HepG2 (cell line): ENCODE results near the gene MBNL3. TPM values are rescaled to one million over a fixed set of nuclear protein-coding genes. Genes with fewer than 3 reads are reported as not detected.

ENCODE experiments used
- CEBPG ChIP-seq: IDR thresholded peaks from 2 replicates; pipeline ENCODE4 v1.6.1; 2016
- CEBPZ ChIP-seq: IDR thresholded peaks from 2 replicates; pipeline ENCODE4 v1.6.1; 2012; ENCODE audit warnings: low read length, improper control_type of control experiment
- HDAC6 ChIP-seq: fragments of 200-600 bp; sonication (generic); IDR thresholded peaks from 2 replicates; pipeline ENCODE4 v1.7.0; 2017; ENCODE audit warnings: mild to moderate bottlenecking, antibody characterized with exemption, low read length, low read depth
- HNF4G ChIP-seq, 2 experiments: sonication (generic) in 1 of 2; formaldehyde crosslinking in 1 of 2; IDR thresholded peaks; 2 replicates each; pipeline versions ENCODE4 v1.4.0 to v1.6.1; 2011 to 2020; ENCODE audit warnings: borderline replicate concordance in 2 of 2, low read depth in 2 of 2, mild to moderate bottlenecking in 2 of 2, low read length in 1 of 2, missing genetic modification reagents in 1 of 2, moderate library complexity in 1 of 2
- IRF2 ChIP-seq: IDR thresholded peaks from 2 replicates; pipeline ENCODE4 v1.6.1; 2018; ENCODE audit warnings: missing genetic modification reagents, missing compliant biosample characterization
- KLF15 ChIP-seq: sonication (generic); formaldehyde crosslinking; IDR thresholded peaks from 2 replicates; pipeline ENCODE4 v1.8.1; 2023; ENCODE audit warnings: borderline replicate concordance, mild to moderate bottlenecking, inconsistent platforms, missing genetic modification reagents, mixed read lengths
- KMT2A ChIP-seq: sonication (generic); formaldehyde crosslinking; IDR thresholded peaks from 2 replicates; pipeline ENCODE4 v1.4.0; 2020; ENCODE audit warnings: missing genetic modification reagents
- MAZ ChIP-seq, 2 experiments: sonication (generic) in 1 of 2; formaldehyde crosslinking in 1 of 2; IDR thresholded peaks; 2 replicates each; pipeline versions ENCODE4 v1.5.0 to v1.6.1; 2012 to 2020; ENCODE audit warnings: low read depth in 2 of 2, mild to moderate bottlenecking in 2 of 2, borderline replicate concordance in 1 of 2, improper control_type of control experiment in 1 of 2, low read length in 1 of 2, missing genetic modification reagents in 1 of 2, moderate library complexity in 1 of 2
- MLLT10 ChIP-seq: sonication (generic); formaldehyde crosslinking; IDR thresholded peaks from 2 replicates; pipeline ENCODE4 v1.4.0; 2020; ENCODE audit warnings: missing genetic modification reagents
- MTERF4 ChIP-seq: sonication (generic); formaldehyde crosslinking; IDR thresholded peaks from 2 replicates; pipeline ENCODE4 v1.8.0; 2023; ENCODE audit warnings: mild to moderate bottlenecking, missing genetic modification reagents
- NBN ChIP-seq: fragments of 450-650 bp; conservative IDR thresholded peaks from 2 replicates; pipeline ENCODE4 v1.6.1; 2017
- NR2F6 ChIP-seq, 2 experiments: IDR thresholded peaks; 2 replicates each; pipeline ENCODE4 v1.6.1; 2016; ENCODE audit warnings: antibody characterized with exemption in 1 of 2, mild to moderate bottlenecking in 1 of 2
- PCBP1 ChIP-seq: fragments of 200-400 bp; formaldehyde crosslinking; IDR thresholded peaks from 2 replicates; pipeline ENCODE4 v1.6.1; 2017; ENCODE audit warnings: mild to moderate bottlenecking, low read depth, low read length, borderline replicate concordance
- POLR2AphosphoS5 ChIP-seq: IDR thresholded peaks from 2 replicates; pipeline ENCODE4 v1.6.1; 2012; ENCODE audit warnings: low read depth, low read length
- XRCC5 ChIP-seq: fragments of 200-400 bp; formaldehyde crosslinking; optimal IDR thresholded peaks from 2 replicates; pipeline ENCODE3; 2017; ENCODE audit warnings: mild to moderate bottlenecking, low read length
- ZBTB42 ChIP-seq: sonication (generic); formaldehyde crosslinking; IDR thresholded peaks from 2 replicates; pipeline ENCODE4 v1.5.0; 2020; ENCODE audit warnings: mild to moderate bottlenecking, missing genetic modification reagents
- ZNF598 ChIP-seq: sonication (generic); formaldehyde crosslinking; IDR thresholded peaks from 2 replicates; pipeline ENCODE4 v1.5.1; 2020; ENCODE audit warnings: mild to moderate bottlenecking, missing genetic modification reagents, borderline replicate concordance
- ZNF792 ChIP-seq: IDR thresholded peaks from 2 replicates; pipeline ENCODE4 v1.6.1; 2016
- polyA plus RNA-seq, 8 experiments: library from polyadenylated mRNA; depleted of rRNA in 3 of 8; stranded (reverse) in 7 of 8; unstranded in 1 of 8; fragments of >200 nt; fragmentation: Illumina TruSeq in 4 of 8; extraction: Trizol in 4 of 8; gene quantifications; 2 replicates each; pipeline versions ENCODE4 v1.2.1 to v1.2.3, GENCODE V29; 2011 to 2016; ENCODE audit warnings: low read depth in 4 of 8, missing spikeins in 1 of 8, mixed read lengths in 1 of 8; ENCODE audit not compliant: insufficient read depth in 1 of 8
- total RNA-seq, 5 experiments: library from RNA; depleted of rRNA; stranded (reverse); fragments of >200 nt; fragmentation: Illumina TruSeq; extraction: Trizol; gene quantifications; 2 replicates each; pipeline ENCODE4 v1.2.3, GENCODE V29; 2016; ENCODE audit warnings: low read depth in 1 of 5
- TF ChIP-seq, protein P1 (sequence below): IDR thresholded peaks from 2 replicates; pipeline ENCODE4 v1.6.1; 2018; ENCODE audit warnings: missing genetic modification reagents, mild to moderate bottlenecking, missing compliant biosample characterization
- TF ChIP-seq, protein P2 (sequence below): IDR thresholded peaks from 2 replicates; pipeline ENCODE4 v1.4.0; 2020; ENCODE audit warnings: mild to moderate bottlenecking, missing genetic modification reagents

MBNL3 gene
- total and polyA plus RNA-seq, 2 of the 13 experiments (the other 11 are each of a cell fraction or from before 2014, with no cell fraction given), result 155 to 257 TPM

DNA sequence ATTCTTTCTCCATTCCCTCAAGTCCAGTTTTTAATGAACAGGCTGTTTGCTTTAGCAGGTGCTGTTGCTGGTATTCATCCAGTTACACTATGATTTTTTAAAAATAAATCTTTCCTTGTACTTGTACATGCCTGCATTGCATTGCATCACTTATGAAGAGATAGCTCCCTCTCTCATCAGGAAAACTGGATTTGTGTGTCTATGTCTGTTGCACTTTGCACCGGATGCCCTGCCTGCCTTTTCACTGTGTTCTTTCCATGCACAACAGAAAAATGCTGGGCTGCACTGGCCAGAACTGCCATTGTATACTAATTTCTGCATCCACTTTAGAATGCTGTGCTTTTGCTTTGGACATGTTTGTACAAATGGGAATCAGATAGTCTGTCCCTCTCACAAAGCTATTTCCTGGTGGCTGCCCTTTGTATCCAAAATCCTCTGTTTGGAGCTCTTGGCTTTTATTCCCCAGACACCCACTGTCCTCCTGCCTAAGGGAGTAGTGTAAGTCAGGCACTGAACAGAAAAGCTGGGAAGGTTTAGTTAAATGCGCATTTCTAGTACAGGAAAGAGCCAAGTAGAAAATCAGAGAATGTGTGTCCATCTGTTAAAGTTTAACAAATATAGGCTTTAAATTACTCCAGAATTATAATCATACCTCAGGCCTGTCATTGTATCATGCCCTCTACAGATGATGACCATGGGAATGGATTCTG is 119.1 kb downstream of the MBNL3 start (continued):
- TF ChIP-seq NR2F6 (IDR thresholded peaks at IDR 0.05) (no peak), NR2F6 (CRISPR knock-in tag; IDR thresholded peaks at IDR 0.05) (0 out of 2 replicates have a peak, but pooled peaks have one; percentile 39), ZNF598 (CRISPR knock-in tag) (no peak), CEBPG (CRISPR knock-in tag) (peak; percentile 90), PCBP1 (no peak), KMT2A (CRISPR knock-in tag) (no peak), NBN (no peak), KLF15 (CRISPR knock-in tag) (no peak), XRCC5 (no peak), ZBTB42 (no peak), HDAC6 (no peak), CEBPZ (no peak), MAZ (IDR thresholded peaks at IDR 0.05; ENCODE audit: borderline replicate concordance, low read depth, low read length) (no peak), MAZ (CRISPR knock-in tag; IDR thresholded peaks at IDR 0.05; ENCODE audit: low read depth) (no peak), POLR2AphosphoS5 (no peak), ZNF792 (no peak), MTERF4 (no peak), IRF2 (CRISPR knock-in tag) (0 out of 2 replicates have a peak, but pooled peaks have one; percentile 48), HNF4G (IDR thresholded peaks at IDR 0.05; ENCODE audit: borderline replicate concordance, low read depth, low read length) (peak; percentile 53; the same call in 1 of the 2 replicates), HNF4G (CRISPR knock-in tag; IDR thresholded peaks at IDR 0.05; ENCODE audit: borderline replicate concordance, low read depth) (peak; percentile 33; the same call in 1 of the 2 replicates), MLLT10 (CRISPR knock-in tag) (no peak)
- TF ChIP-seq, protein P1, sequence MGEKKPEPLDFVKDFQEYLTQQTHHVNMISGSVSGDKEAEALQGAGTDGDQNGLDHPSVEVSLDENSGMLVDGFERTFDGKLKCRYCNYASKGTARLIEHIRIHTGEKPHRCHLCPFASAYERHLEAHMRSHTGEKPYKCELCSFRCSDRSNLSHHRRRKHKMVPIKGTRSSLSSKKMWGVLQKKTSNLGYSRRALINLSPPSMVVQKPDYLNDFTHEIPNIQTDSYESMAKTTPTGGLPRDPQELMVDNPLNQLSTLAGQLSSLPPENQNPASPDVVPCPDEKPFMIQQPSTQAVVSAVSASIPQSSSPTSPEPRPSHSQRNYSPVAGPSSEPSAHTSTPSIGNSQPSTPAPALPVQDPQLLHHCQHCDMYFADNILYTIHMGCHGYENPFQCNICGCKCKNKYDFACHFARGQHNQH (CRISPR knock-in tag), result no peak
- TF ChIP-seq, protein P2, sequence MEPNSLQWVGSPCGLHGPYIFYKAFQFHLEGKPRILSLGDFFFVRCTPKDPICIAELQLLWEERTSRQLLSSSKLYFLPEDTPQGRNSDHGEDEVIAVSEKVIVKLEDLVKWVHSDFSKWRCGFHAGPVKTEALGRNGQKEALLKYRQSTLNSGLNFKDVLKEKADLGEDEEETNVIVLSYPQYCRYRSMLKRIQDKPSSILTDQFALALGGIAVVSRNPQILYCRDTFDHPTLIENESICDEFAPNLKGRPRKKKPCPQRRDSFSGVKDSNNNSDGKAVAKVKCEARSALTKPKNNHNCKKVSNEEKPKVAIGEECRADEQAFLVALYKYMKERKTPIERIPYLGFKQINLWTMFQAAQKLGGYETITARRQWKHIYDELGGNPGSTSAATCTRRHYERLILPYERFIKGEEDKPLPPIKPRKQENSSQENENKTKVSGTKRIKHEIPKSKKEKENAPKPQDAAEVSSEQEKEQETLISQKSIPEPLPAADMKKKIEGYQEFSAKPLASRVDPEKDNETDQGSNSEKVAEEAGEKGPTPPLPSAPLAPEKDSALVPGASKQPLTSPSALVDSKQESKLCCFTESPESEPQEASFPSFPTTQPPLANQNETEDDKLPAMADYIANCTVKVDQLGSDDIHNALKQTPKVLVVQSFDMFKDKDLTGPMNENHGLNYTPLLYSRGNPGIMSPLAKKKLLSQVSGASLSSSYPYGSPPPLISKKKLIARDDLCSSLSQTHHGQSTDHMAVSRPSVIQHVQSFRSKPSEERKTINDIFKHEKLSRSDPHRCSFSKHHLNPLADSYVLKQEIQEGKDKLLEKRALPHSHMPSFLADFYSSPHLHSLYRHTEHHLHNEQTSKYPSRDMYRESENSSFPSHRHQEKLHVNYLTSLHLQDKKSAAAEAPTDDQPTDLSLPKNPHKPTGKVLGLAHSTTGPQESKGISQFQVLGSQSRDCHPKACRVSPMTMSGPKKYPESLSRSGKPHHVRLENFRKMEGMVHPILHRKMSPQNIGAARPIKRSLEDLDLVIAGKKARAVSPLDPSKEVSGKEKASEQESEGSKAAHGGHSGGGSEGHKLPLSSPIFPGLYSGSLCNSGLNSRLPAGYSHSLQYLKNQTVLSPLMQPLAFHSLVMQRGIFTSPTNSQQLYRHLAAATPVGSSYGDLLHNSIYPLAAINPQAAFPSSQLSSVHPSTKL, result peak; percentile 72
